ENCODE measurements around the gene SPOCK1.
"Not testable (repeated sequence)": the region's sequence is repeated elsewhere in the genome, so short reads cannot be mapped to it uniquely, and the experiment has no call there.

The SPOCK1 gene

DNA sequence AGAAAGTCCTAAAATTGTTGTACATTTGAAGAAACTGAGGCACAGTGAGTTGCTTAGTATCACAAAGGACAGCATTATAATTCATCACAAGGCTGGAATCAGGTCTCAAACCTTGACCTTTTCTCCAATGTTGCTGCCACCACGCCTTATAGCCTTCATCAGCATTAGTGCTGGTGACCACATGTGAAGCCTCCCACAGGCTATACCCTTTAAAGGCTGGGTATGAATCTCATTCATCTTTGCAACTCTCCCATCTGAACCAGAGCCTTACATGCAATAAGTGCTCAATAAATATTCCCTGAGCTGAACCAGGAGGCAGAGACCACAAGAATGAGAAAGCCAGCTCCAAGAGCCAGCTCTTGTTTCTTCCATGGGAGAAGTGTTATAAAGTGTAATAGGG is 104.7 kb downstream of the SPOCK1 start:
- DNase-seq (ENCODE audit: low spot score) = no peak

DNA sequence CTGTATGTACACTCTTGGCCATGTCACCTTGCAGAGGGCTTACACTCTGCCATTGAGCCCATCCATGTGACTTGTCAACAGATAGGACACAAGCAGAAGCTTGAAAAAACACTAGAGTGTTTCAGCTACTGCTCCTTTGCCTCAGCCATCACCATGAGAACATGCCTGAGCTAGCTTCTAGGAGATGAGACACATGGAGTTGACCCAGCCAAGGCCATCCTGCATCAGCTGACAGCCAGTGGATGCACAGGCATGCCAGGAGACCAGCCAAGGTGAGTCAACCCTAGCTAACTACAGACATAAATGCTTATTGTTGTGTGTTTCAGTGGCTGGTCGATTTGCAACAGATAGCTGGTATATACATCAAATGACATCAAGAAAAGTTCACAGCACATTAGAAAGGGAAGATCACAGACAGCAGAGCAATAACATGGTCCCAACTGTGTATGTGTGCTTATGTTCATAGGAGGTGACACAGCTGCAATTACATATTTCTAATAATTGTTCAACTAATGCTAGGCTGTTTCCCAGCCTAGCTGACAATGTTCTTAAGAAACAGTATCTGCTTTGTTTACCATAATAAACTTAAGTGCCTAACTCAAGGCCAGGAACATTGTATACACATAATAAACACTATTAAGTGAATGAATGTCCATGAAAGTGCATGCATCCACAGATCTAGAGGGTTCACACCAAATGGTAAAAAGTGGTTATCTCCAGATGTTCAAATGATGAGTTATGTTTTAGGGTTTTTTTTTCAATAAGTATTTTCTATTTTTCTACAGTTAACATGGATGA is 105.7 kb downstream of the SPOCK1 start:
- no peak for DNase-seq (ENCODE audit: low spot score)

DNA sequence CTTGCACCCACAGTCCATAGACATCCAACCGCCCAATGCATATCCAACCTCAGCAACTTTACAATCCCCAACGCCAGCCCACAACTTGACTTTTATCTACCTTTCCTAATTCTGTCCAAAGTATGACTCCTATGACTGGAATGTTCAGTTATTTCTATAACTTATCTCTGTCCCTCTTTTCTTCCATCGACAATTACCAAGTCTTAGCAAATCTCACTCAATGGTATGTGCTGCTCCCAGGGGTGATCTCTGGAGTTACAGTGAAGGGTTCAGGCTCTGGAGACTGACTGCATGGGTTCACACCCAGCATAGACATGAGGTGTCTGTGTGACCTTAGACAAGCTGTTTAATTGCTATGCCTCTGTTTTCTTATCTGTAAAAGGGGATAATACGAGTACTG is 106.9 kb downstream of the SPOCK1 start:
- no peak for DNase-seq (ENCODE audit: low spot score)

DNA sequence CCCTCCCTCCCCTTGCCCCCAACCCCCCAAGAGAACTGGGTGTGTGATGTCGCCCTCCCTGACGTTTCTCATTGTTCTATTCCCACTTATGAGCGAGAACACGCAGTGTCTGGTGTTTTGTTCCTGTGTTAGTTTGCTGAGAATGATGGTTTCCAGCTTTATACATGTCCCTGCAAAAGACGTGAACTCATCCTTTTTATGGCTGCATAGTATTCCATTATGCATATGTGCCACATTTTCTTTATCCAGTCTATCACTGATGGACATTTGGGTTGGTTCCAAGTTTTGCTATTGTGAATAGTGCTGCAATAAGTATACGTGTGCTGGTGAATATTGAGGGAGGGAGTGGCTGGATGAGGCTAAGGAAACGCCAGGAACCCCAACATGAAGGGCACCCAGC is 108.1 kb downstream of the SPOCK1 start:
- DNase-seq (ENCODE audit: low spot score) = not testable (repeated sequence)

- DNase-seq (ENCODE audit: low spot score) = no peak
These were observed 110.1 kb downstream of the SPOCK1 start for GRCh38 chr5:137389042-137389441.

DNA sequence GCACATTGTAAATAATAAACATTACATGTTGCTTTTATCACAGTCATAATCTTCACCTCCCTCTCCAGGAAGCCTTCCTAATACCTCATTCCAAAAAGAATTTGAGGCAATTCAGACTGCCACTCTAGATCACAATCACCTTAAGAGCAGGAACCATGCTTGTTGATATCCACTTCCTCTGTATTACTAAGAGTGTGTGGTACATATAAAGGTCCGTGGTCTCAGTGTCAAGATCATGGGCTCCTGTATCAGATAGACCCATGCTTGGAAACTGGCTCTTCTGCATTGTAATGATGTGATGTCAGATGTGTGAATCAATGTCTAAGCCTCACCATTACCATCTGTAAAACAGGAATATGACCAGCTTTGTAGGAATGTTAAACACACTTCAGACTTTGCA is 114.1 kb downstream of the SPOCK1 start:
- no peak for DNase-seq (ENCODE audit: low spot score)

GRCh38 chr5:137383909-137384308 is 115.2 kb downstream of the SPOCK1 start:
- no peak for DNase-seq (ENCODE audit: low spot score)

- no peak for DNase-seq (ENCODE audit: low spot score)
These were observed 117.6 kb downstream of the SPOCK1 start for GRCh38 chr5:137381555-137381954.

DNA sequence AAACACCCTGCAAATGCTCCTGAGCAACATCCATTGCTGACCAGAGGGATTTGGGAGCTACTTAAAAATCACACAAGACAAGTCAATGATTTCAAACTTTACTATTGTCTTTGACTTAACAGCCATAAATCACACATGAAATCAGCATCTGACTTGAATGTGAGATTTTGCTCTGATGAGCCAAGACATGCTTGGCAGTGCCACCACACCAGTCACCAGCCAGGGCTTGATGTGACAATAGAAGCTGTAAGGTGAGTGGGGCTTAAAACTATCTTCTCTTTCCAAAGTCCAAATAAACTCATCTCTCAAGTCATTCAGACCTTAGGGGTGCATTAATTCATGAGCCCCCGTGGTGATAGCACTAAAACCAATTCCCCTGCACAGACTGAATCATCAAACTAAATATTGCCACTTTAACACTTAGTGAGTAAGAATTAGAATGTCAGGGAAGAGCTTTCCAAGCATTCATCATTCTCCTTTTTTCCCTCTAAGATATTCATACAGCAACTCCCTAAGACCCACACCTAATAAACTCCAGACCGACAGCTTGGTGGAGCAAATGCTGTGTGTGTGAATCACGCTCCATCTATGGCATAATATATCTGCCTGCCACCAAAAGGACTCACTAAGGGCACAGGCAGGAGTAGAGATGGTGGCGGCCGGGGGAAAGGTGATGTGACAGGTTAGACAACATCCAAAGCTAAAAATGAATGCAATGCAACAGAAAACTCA is 119.4 kb downstream of the SPOCK1 start:
- no peak for DNase-seq (ENCODE audit: low spot score)

- no peak for DNase-seq (ENCODE audit: low spot score)
These were observed 123.2 kb downstream of the SPOCK1 start for GRCh38 chr5:137375741-137376526.

GRCh38 chr5:137374110-137374714 is 124.9 kb downstream of the SPOCK1 start:
- no peak for DNase-seq (ENCODE audit: low spot score)

DNA sequence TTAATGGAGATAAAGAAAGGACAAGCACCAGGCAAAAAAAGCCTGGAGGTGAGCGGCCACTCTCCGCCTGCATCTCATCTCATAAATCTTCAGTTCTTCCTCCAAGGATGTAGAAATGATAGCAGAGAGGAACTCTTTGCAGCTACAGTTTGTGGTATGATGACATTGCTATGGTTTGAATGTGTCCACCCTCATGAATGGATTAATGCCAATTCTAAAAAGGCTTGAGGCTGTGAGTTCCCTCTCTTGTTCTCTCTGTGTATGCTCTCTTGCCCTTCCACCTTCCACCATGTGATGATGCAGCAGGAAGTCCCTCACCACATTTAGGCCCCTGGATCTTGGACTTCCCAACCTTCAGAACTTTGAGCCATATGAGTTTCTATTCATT is 126.4 kb downstream of the SPOCK1 start:
- no peak for DNase-seq (ENCODE audit: low spot score)

DNA sequence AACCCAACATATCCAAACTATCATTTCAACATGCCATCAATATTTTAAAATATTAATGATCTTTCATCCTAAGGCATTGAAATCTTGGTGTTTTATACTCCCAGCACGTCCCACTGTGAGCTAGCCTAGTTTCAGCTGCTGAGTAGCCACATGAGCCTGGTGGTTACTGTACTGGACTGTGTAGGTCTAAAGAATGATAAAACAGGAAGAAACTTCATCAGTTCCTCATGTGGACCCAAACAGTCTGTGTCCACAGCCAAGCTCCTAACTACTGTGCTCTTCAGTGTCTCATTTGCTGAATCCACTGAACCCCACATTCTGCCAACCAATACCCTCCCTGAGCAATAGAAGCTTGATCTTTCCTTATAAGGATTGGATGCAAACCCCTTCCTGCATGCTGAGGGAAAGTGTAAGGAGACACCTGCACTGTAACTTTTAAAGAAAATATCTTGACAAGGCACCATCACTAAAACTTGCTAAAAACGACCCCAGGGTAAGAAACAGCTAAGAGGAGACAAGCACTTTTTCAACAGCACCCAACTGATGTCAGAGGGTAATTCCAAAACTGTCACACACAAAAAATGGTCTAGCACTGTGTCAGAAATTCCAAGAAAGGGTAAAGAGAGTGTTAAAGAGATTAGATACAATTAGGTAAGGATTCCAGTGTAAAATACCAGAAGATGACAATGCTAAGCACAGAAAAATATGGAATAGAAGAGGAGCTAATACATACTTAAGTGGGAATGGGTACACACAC is 126.9 kb downstream of the SPOCK1 start:
- DNase-seq (ENCODE audit: low spot score) = no peak

GRCh38 chr5:137370096-137371071 is 128.7 kb downstream of the SPOCK1 start:
- no peak for DNase-seq (ENCODE audit: low spot score)

DNA sequence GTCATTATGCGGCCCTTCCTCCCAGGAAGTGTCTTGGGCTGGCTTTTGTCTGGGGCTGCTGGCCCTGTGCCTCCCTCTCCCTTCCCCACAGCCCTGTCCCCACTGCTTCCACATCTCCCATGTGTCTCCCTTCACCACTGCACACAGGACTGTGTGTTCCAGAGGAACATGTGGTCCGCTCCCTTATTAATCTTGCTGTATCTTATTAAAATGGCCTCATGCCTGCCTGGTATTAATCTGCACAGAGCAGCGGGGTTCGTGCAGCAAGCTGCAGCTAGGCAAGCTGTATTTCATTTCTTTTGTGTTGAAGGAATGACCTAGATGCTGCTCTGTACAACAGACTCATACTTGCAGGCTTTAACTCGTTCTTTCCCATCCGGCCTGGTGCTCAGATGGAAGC is 130.5 kb downstream of the SPOCK1 start:
- DNase-seq (ENCODE audit: low spot score) = no peak

GRCh38 chr5:137367951-137368350 is 131.2 kb downstream of the SPOCK1 start:
- no peak for DNase-seq (ENCODE audit: low spot score)

- DNase-seq (ENCODE audit: low spot score) = no peak
These were observed 132.6 kb downstream of the SPOCK1 start for GRCh38 chr5:137366526-137366925.

- no peak for DNase-seq (ENCODE audit: low spot score)
These were observed 133.8 kb downstream of the SPOCK1 start for GRCh38 chr5:137365126-137365865.

- no peak for DNase-seq (ENCODE audit: low spot score)
These were observed 137.8 kb downstream of the SPOCK1 start for GRCh38 chr5:137361280-137361679.

- DNase-seq (ENCODE audit: low spot score) = no peak
These were observed 138.5 kb downstream of the SPOCK1 start for GRCh38 chr5:137360607-137361006.

All from kidney capillary endothelial cell (primary cell).